Esophagus squamous epithelium (tissue), 4 donors: ENCODE measurements around the gene OGA.
"Not testable (repeated sequence)": the region's sequence is repeated elsewhere in the genome, so short reads cannot be mapped to it uniquely, and the experiment has no call there.

Experiments
- POLR2A ChIP-seq, 4 donors: fragments of 450-650 bp; IDR thresholded peaks; one replicate each; pipeline ENCODE4 v1.6.1; 2017; ENCODE audit warnings: antibody characterized with exemption in 4 of 4, mild to moderate bottlenecking in 4 of 4, moderate library complexity in 3 of 4
- TF ChIP-seq, protein P1 (sequence below), 6 experiments: fragments of 450-650 bp in 4 of 6; fragments of 200-600 bp in 2 of 6; sonication (generic) in 2 of 6; IDR thresholded peaks; one replicate each; pipeline ENCODE4 v1.5.1; 2016 to 2019; ENCODE audit warnings: antibody characterized with exemption in 6 of 6, mild to moderate bottlenecking in 4 of 6, moderate library complexity in 4 of 6

DNA sequence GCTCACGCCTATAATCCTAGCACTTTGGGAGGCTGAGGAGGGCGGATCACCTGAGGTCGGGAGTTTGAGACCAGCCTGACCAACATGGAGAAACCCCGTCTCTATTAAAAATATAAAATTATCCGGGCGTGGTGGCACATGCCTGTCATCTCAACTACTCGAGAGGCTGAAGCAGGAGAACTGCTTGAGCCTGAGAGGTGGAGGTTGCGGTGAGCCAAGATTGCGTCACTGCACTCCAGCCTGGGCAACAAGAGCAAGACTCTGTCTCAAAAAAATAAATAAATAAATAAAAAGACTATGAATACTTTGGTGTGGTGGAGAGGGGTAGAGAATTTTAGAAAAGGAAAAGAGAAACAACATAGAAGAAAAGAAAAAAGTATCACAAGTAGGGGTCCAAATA lies 29.0 kb downstream of the OGA start:
- TF ChIP-seq, protein P1, sequence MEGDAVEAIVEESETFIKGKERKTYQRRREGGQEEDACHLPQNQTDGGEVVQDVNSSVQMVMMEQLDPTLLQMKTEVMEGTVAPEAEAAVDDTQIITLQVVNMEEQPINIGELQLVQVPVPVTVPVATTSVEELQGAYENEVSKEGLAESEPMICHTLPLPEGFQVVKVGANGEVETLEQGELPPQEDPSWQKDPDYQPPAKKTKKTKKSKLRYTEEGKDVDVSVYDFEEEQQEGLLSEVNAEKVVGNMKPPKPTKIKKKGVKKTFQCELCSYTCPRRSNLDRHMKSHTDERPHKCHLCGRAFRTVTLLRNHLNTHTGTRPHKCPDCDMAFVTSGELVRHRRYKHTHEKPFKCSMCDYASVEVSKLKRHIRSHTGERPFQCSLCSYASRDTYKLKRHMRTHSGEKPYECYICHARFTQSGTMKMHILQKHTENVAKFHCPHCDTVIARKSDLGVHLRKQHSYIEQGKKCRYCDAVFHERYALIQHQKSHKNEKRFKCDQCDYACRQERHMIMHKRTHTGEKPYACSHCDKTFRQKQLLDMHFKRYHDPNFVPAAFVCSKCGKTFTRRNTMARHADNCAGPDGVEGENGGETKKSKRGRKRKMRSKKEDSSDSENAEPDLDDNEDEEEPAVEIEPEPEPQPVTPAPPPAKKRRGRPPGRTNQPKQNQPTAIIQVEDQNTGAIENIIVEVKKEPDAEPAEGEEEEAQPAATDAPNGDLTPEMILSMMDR (IDR thresholded peaks at IDR 0.05) = not testable (repeated sequence)
- TF ChIP-seq POLR2A (IDR thresholded peaks at IDR 0.05) = not testable (repeated sequence)
